Common myeloid progenitor, CD34-positive (primary cell): ENCODE measurements around the gene ZNF189.

Source experiments
- CTCF ChIA-PET: fragments of 350-600 bp; sonication (Branson Sonifier 250); formaldehyde crosslinking; loops from one replicate; lab custom pipeline; 2021; ENCODE audit warnings: antibody characterized with exemption; lab: Charles Lee
- POLR2A ChIA-PET: fragments of 350-600 bp; sonication (Branson Sonifier 250); formaldehyde crosslinking; loops from one replicate; lab custom pipeline; 2021; ENCODE audit warnings: antibody characterized with exemption; lab: Charles Lee
- DNase-seq, 3 donors: peaks; one replicate each; pipeline versions ENCODE4 v3.0.0 to v3.0.0-alpha.2; 2013
- H3K27ac ChIP-seq, 2 experiments: 1 replicate in 1 of 2; 2 replicates in 1 of 2; pipeline ENCODE4 v1.7.0; 2013; ENCODE audit warnings: inconsistent platforms in 2 of 2, low read length in 2 of 2, mild to moderate bottlenecking in 2 of 2, low read depth in 1 of 2, moderate library complexity in 1 of 2; ENCODE audit not compliant: severe bottlenecking in 2 of 2, insufficient read depth in 1 of 2, poor library complexity in 1 of 2
- H3K27me3 ChIP-seq, 5 experiments: replicated peaks in 2 of 5; 1 replicate in 3 of 5; 2 replicates in 2 of 5; pipeline versions ENCODE4 v1.6.1 to v1.7.0; 2013; ENCODE audit warnings: low read length in 4 of 5, mild to moderate bottlenecking in 2 of 5, moderate library complexity in 2 of 5, inconsistent platforms in 1 of 5; ENCODE audit not compliant: insufficient read depth in 5 of 5, control insufficient read depth in 4 of 5
- H3K36me3 ChIP-seq, 4 experiments: 1 replicate in 2 of 4; 2 replicates in 2 of 4; pipeline versions ENCODE4 v1.6.1 to v1.7.0; 2013; ENCODE audit warnings: low read length in 3 of 4, control low read depth in 1 of 4, mild to moderate bottlenecking in 1 of 4; ENCODE audit not compliant: control insufficient read depth in 4 of 4, insufficient read depth in 4 of 4
- H3K4me1 ChIP-seq, 4 experiments: 1 replicate in 3 of 4; 2 replicates in 1 of 4; pipeline versions ENCODE4 v1.6.1 to v1.7.1; 2013; ENCODE audit warnings: low read length in 3 of 4, mild to moderate bottlenecking in 3 of 4, control low read depth in 1 of 4, inconsistent platforms in 1 of 4, moderate library complexity in 1 of 4; ENCODE audit not compliant: control insufficient read depth in 4 of 4, insufficient read depth in 4 of 4; ENCODE audit errors: control extremely low read depth in 1 of 4
- H3K4me3 ChIP-seq, 7 experiments: 1 replicate in 4 of 7; 2 replicates in 3 of 7; pipeline versions ENCODE4 v1.5.1 to v1.7.0; 2013; ENCODE audit warnings: mild to moderate bottlenecking in 7 of 7, low read length in 6 of 7, moderate library complexity in 6 of 7, inconsistent platforms in 2 of 7, low read depth in 2 of 7, control low read depth in 1 of 7; ENCODE audit not compliant: insufficient read depth in 4 of 7, control insufficient read depth in 1 of 7; ENCODE audit errors: extremely low read depth in 1 of 7
- H3K9me3 ChIP-seq, 5 experiments: 1 replicate in 4 of 5; 2 replicates in 1 of 5; pipeline versions ENCODE4 v1.6.1 to v1.7.1; 2013; ENCODE audit warnings: low read length in 4 of 5, mild to moderate bottlenecking in 2 of 5, inconsistent platforms in 1 of 5, low read depth in 1 of 5, moderate library complexity in 1 of 5; ENCODE audit not compliant: control insufficient read depth in 4 of 5, insufficient read depth in 2 of 5; ENCODE audit errors: control extremely low read depth in 1 of 5
- WGBS: methylation state at CpG from one replicate; pipeline ENCODE4 v1.1.5; 2013; ENCODE audit not compliant: insufficient coverage; 5-methylcytosine and 5-hydroxymethylcytosine counted together

ZNF189 gene

DNA sequence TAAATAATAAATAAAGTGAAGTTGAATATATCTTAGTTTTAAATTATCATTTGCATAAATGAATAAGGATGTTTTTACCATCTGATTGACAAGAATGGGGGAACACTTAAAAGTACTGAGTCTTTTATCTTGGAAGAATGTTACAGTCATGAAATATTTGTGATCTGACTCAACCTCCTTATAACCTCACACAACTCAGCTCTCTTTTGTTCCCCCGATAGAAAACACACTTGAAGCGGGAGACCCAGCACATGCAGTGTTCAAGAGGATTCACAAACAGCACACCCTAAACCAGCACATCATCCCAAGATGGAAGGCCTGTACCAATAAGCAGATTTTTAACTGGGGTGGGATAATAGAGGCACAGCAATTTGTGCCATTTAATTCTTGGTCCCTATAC lies 29.4 kb upstream of the ZNF189 start:
- WGBS, result no CpG with 5 or more reads among the region's 2 CpGs
- Histone ChIP-seq H3K27ac (no peak overlapping the region), H3K36me3 (no peaks in the 10 kb centered on the region), H3K27me3 (no peaks in the 10 kb centered on the region), H3K9me3 (no peaks in the 10 kb centered on the region), H3K4me3 (no peak overlapping the region), H3K4me1 (no peaks in the 10 kb centered on the region)
- POLR2A ChIA-PET, result no interaction called here
- CTCF ChIA-PET, result no interaction called here
- DNase-seq, result no peak

DNA sequence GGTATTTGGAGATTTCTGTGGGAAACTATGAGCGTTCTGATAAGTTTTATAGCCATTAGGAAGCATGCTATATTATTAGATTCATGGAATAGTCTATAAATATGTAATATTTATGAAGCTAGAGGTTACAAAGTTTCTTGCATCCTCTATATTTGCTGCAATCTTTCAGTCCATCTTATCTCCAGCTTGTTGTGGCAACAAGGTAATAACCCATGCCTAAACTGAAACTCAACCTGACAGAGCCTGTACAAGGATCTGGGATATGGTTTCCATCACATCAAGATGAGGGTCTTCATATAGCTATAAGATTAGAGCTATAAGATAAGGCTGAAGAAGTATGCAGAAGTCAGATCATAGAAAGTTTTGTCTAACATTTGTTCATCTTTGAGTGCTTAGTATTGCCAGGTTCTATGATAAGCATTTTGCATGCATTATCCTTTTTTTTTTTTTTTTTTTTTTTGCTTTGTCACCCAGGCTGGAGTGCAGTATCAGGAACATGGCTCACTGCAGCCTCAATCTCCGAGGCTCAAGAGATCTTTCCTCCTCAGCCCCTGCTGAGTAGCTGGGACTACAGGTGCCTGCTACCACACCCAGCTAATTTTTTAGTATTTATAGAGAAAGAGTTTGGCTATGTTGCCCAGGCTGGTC lies 28.6 kb upstream of the ZNF189 start:
- WGBS, result no CpG with 5 or more reads among the region's 2 CpGs
- Histone ChIP-seq H3K27ac (no peak overlapping the region), H3K36me3 (no peaks in the 10 kb centered on the region), H3K27me3 (no peaks in the 10 kb centered on the region), H3K9me3 (no peaks in the 10 kb centered on the region), H3K4me3 (no peak overlapping the region), H3K4me1 (no peaks in the 10 kb centered on the region)
- CTCF ChIA-PET, result interaction anchor here (0.8 kb wide), 1 partner anchor 71 kb away, joined by 3 read pairs; no protein-coding TSS in a partner anchor
- POLR2A ChIA-PET, result no interaction called here
- no peak for DNase-seq

DNA sequence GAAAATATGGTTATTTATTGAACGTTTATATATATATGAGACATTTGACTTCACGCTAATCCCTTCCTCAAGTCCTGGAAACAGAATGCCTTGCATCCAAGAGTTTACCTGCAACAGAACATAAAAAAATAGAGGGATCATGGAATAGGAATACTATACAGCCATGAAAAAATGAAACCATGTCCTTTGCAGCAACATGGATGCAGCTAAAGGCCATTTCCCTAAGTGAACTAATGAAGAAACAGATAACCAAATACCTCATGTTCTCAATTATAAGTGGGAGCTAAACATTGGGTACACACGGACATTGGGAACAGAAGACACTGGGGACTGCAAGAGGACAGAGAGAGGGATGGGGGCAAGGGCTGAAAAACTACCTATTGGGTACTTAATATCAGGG lies 26.8 kb upstream of the ZNF189 start:
- Histone ChIP-seq H3K9me3 (no peaks in the 10 kb centered on the region), H3K4me3 (no peak overlapping the region), H3K4me1 (no peaks in the 10 kb centered on the region), H3K27ac (no peak overlapping the region), H3K36me3 (no peaks in the 10 kb centered on the region), H3K27me3 (no peaks in the 10 kb centered on the region)
- no peak for DNase-seq
- 100% methylated on average over 1 of the region's 3 CpGs for WGBS
- CTCF ChIA-PET, result interaction anchor here (1.1 kb wide), 1 partner anchor 10 kb away, joined by 4 read pairs; no protein-coding TSS in a partner anchor
- POLR2A ChIA-PET, result no interaction called here

DNA sequence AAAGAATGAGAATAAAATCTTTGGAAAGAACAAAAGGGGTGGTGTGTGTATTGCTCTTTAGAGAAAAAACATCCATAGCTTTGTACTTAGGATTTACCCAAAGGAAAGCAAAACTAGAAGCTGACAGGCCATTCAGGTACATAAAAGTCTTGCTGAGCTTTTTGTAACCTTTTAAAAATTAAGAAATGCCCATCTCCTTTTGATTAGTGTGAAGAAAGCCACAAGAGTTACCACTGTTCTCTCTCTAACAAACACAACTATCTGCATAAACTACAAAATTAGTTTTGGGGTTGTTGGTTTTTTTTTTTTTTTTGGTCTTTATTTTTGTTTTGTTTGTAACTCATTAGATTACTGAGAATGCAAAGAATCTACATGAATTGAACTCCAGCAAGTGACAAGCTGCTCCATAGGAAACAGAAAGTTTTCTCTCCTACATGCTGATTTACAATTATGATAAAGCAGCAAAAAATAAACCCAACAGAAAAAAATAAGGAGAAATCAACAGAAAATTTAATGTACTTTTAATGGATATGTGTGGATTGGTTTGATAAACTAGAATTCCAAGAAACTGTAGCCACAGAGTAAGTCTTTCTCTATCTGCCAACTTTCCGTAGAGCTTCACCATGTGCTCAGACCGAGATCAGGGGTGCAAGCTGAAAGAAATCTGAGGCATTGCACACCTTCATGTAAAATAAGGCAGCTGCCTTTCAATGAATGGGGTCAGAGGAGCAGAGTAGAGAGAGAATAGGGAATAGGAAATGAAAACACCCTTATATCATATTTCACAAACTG lies 26.1 kb upstream of the ZNF189 start:
- DNase-seq, result no peak
- Histone ChIP-seq H3K4me3 (no peak overlapping the region), H3K27me3 (no peaks in the 10 kb centered on the region), H3K27ac (no peak overlapping the region), H3K4me1 (no peaks in the 10 kb centered on the region), H3K36me3 (no peaks in the 10 kb centered on the region), H3K9me3 (no peaks in the 10 kb centered on the region)
- no CpG with 5 or more reads among the region's 2 CpGs for WGBS
- ChIA-PET CTCF (interaction anchor here (1.8 kb wide), 1 partner anchor 16 kb away, joined by 6 read pairs; no protein-coding TSS in a partner anchor), POLR2A (no interaction called here)

DNA sequence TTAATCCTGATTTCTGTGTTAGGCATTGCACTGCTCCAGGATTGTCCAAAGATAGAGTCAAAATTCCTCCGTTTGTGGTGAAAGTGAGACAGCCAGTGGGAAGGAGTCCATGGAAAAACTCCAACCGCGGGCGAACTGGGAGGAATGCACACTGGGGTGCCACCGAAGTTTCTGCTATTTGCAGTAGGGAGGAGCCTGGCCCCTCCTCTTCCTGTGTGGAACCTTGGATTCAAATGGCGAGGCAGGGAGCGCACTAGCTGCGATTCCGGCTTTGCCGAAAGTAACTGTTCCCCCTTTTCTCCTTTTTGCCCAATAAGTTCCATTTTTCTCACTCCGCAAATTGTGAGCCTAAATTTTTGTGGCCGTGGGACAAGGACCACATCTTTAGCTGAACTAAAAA lies 23.1 kb upstream of the ZNF189 start:
- DNase-seq, result no peak
- ChIA-PET CTCF (no interaction called here), POLR2A (no interaction called here)
- H3K9me3 ChIP-seq, result peaks cover 0 to 1% (median 0%) of the 10 kb centered on the region in 5 experiments
- no peaks in the 10 kb centered on the region for H3K36me3 ChIP-seq
- no peak overlapping the region for H3K4me3 ChIP-seq
- H3K27ac ChIP-seq, result no peak overlapping the region
- no peaks in the 10 kb centered on the region for H3K27me3 ChIP-seq
- WGBS, result 91% methylated on average over 12 of the region's 12 CpGs
- no peaks in the 10 kb centered on the region for H3K4me1 ChIP-seq

DNA sequence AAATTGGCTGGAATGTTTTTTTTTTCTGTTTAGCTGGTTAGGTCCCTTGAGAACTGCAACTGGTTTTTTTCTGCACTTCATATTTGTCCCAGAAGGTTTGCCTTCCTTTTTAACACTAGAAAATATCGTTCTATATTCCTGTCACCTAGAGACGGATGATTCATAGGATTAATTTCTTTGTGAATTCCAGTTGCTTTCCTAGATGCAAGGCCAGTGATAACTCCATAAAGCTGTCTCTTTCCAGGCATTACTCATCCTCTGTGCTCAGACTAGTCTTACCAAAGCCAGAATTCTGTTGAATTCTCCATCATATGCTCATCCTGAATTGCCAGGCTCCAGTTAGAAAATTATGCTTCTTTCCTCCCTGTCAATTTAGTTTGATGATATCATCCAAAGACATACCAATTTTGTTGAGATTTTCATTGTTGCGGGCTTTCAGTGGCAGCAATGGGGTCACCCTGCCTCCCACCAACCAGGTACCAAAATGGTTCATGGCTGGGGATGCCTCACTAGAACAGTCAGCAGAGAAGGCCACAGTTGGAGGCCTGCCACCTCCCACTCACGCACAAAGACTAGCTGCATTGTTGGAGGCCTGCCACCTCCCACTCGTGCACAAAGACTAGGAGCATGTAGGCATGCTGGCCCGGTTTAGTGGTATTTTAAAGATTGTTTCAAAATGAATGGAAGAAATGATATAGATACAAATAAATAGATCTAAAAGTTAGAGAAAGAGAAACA lies 22.4 kb upstream of the ZNF189 start:
- Histone ChIP-seq H3K27me3 (no peaks in the 10 kb centered on the region), H3K4me3 (no peak overlapping the region), H3K27ac (no peak overlapping the region), H3K4me1 (no peaks in the 10 kb centered on the region), H3K9me3 (peaks cover 0 to 1% (median 0%) of the 10 kb centered on the region in 5 experiments), H3K36me3 (no peaks in the 10 kb centered on the region)
- CTCF ChIA-PET, result interaction anchor here (1.2 kb wide), 1 partner anchor 12 kb away, joined by 7 read pairs; no protein-coding TSS in a partner anchor
- DNase-seq, result no peak
- POLR2A ChIA-PET, result no interaction called here
- 96% methylated on average over 4 of the region's 6 CpGs for WGBS

DNA sequence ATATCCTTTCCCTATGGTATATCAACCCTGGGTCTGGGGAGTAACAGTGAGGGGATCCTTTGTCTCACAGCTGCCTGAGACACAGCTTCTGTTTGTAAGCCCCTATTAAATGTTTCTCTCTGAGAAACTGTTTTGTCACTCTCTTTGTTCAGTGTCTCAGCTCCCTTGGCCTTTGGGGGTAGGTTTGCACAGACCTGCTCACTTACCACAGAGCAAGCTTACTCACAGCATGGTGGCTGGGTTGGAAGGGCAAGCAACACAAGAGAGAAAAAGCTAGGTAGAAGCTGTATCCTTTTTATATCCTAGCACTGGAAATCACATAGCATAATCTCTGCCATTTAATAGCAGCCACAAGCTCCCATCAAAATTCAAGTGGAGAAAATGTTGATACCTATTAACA lies 18.4 kb upstream of the ZNF189 start:
- CTCF ChIA-PET, result no interaction called here
- Histone ChIP-seq H3K27me3 (no peaks in the 10 kb centered on the region), H3K36me3 (no peaks in the 10 kb centered on the region), H3K4me3 (no peak overlapping the region), H3K4me1 (no peaks in the 10 kb centered on the region), H3K9me3 (peaks cover 0 to 6% (median 1%) of the 10 kb centered on the region in 5 experiments), H3K27ac (no peak overlapping the region)
- POLR2A ChIA-PET, result no interaction called here
- DNase-seq, result no peak
